ENCODE measurements around the gene DTHD1.

The DTHD1 gene

DNA sequence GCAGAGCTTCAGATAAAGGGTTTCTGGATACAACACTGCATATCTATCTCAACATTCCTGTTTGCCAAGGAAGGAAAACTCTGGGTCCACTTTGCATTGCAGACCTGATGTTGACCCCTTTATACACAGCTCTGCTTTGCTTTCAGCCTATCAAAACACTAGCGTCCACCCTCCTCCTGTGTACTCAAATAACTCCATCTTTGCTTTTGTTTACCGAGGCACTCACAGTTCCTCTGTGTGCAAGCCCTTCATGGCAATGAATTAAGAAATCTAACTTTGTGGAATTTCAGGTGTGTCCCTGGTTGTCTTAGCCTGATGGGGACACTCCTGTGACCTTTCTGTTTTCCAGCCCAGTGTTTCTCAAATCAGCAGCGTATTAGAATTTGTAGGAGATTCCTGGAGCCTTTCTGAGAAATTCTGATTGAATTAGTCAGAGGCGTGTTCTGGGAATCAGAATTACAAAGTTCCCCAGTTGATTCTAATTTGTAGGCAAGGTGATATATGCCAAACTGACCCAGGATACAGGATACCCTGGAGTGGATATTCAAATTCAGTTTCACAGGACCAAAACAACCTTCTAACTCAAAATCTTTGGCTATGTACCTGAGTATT is 68.6 kb downstream of the DTHD1 start:
- no peak for DNase-seq

- peak; percentile 68 to 77 for DNase-seq
Observed at GRCh38 chr4:36351082-36351666, 69.8 kb downstream of the DTHD1 start.

- no peak for DNase-seq
Observed at GRCh38 chr4:36353998-36354397, 72.6 kb downstream of the DTHD1 start.

- DNase-seq = no peak
Observed at GRCh38 chr4:36358173-36358572, 76.8 kb downstream of the DTHD1 start.

DNA sequence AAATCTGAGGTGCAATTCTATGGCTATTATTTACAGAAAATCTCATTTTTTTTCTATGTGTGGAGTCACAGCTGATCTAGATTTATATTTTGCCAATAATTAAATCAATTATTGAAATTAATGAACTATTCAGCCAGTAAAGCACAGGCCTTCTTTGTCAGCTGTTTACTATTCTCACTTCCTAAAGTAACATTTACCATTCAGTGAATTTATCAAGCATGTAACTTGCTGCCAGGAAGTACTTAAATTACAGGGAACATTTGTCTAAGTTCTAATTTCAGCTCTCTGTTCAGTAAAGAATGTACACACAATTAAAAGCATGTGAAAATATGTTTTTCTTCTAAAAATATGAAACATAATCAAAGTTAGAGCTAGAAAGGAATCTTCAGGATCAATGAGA is 79.3 kb downstream of the DTHD1 start:
- DNase-seq = no peak

GRCh38 chr4:36363024-36363423 is 81.6 kb downstream of the DTHD1 start:
- no peak for DNase-seq

GRCh38 chr4:36374836-36375511 is 93.6 kb downstream of the DTHD1 start:
- DNase-seq = no peak

GRCh38 chr4:36385951-36386571 is 104.6 kb downstream of the DTHD1 start:
- peak; percentile 52 to 60 for DNase-seq

- DNase-seq = no peak
Observed at GRCh38 chr4:36386691-36387090, 105.3 kb downstream of the DTHD1 start.

- DNase-seq = no peak
Observed at GRCh38 chr4:36388710-36389109, 107.3 kb downstream of the DTHD1 start.

- DNase-seq = no peak
Observed at GRCh38 chr4:36391411-36391810, 110.0 kb downstream of the DTHD1 start.

- no peak for DNase-seq
Observed at GRCh38 chr4:36392024-36392423, 110.6 kb downstream of the DTHD1 start.

- no peak for DNase-seq
Observed at GRCh38 chr4:36392916-36393315, 111.5 kb downstream of the DTHD1 start.
